ENCODE results near the gene NACC2. TPM values are rescaled to one million over a fixed set of nuclear protein-coding genes. Genes with fewer than 3 reads are reported as not detected.

NACC2 gene
- total and polyA plus RNA-seq, 2 of the 8 experiments (the other 6 are each of a cell fraction or from before 2014, with no cell fraction given) = 8.3 to 14.0 TPM

DNA sequence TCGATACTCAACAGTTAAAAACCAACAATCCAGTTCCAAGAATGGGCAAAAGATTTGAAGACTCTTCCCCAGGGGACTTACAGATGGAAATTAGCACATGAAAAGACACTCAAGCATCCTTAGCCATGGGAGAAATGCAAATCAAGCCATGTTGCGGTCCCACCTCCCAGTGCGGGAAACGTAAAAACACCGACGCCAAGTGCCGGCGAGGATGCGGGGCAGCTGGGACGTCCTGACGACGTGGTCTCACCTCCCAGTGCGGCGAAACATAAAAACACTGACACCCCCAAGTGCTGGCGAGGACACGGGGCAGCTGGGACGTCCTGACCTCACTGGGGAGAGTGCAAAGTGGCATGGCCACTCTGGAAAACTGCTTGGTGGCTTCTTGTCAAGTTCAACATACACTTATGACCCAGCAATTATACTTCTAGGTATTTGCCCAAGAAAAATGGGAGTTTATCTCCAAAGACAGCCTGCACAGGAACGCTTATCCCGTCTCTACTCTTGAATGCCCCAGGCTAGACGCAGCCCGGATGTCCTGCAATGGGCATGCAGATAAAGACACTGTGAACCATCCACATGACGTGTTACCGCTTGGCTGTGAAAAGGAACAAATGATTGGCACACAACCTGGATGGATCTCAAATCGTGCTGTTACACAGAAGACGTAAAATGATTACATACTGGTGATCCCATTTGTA lies 73.8 kb downstream of the NACC2 start:
- Histone ChIP-seq H3K79me1 (ENCODE audit: low read depth, low read length) (peaks cover 14% of the 10 kb centered on the region), H3K14ac (ENCODE audit: insufficient read length) (no peak overlapping the region), H4K91ac (replicated peaks; ENCODE audit: insufficient read length, low read length) (no peak overlapping the region), H4K5ac (ENCODE audit: insufficient read length, low read depth, low read length) (no peak overlapping the region), H2BK120ac (replicated peaks; ENCODE audit: low read depth, low read length) (no peak overlapping the region), H4K8ac (ENCODE audit: extremely low read depth, insufficient read depth, low read length) (no peak overlapping the region), H3K23me2 (ENCODE audit: low read depth, low read length) (peaks cover 5% of the 10 kb centered on the region; the same call in 1 of the 2 replicates), H3K18ac (ENCODE audit: extremely low read depth, low read length) (no peak overlapping the region), H3K23ac (ENCODE audit: insufficient read length) (no peak overlapping the region), H3K9me3 (ENCODE audit: insufficient read depth in 2 of 2, low read depth in 1 of 2, low read length in 1 of 2) (no peaks in the 10 kb centered on the region), H3K4me1 (replicated peaks in 1 of 4; ENCODE audit: control insufficient read depth in 3 of 4, insufficient read depth in 4 of 4, low read length in 3 of 4) (peaks cover 4 to 27% (median 21%) of the 10 kb centered on the region in 4 experiments), H3K4me3 (ENCODE audit: extremely low read depth in 1 of 4, insufficient read depth in 2 of 4, low read depth in 3 of 4, low read length in 4 of 4) (peak overlapping the region in 1 of 4 experiments; percentile 10; a peak in 1 of 8 replicates), H3K27ac (ENCODE audit: low read depth, low read length) (no peak overlapping the region), H2BK12ac (ENCODE audit: low read depth, low read length) (no peak overlapping the region), H3K79me2 (ENCODE audit: control insufficient read depth in 1 of 2, insufficient read depth in 2 of 2, low read length in 2 of 2) (peaks cover 0 to 4% of the 10 kb centered on the region in 2 experiments; a peak in 2 of 4 replicates), H2BK15ac (ENCODE audit: low read length) (no peak overlapping the region), H3K27me3 (replicated peaks in 1 of 4; ENCODE audit: control insufficient read depth in 3 of 4, extremely low read depth in 1 of 4, insufficient read depth in 3 of 4, low read length in 3 of 4) (no peaks in the 10 kb centered on the region; a peak in 1 of 7 replicates), H3K4ac (replicated peaks; ENCODE audit: insufficient read length, low read depth, low read length) (no peak overlapping the region), H3K4me2 (ENCODE audit: insufficient read depth in 1 of 2, low read depth in 2 of 2, low read length in 2 of 2) (peak overlapping the region in 1 of 2 experiments; percentile 30; a peak in 2 of 4 replicates), H2BK20ac (ENCODE audit: low read length) (0 out of 2 replicates have a peak overlapping the region, but pooled peaks have one; percentile 0), H3K56ac (replicated peaks; ENCODE audit: insufficient read length, low read depth, low read length) (no peak overlapping the region), H2AK5ac (ENCODE audit: low read depth, low read length) (no peak overlapping the region), H3K9ac (replicated peaks in 1 of 4; ENCODE audit: extremely low read depth in 1 of 4, low read depth in 3 of 4, low read length in 3 of 4) (no peak overlapping the region), H4K20me1 (replicated peaks in 1 of 2; ENCODE audit: control insufficient read depth in 1 of 2, insufficient read depth in 2 of 2, low read length in 2 of 2) (peaks cover 0 to 8% of the 10 kb centered on the region in 2 experiments), H3K36me3 (ENCODE audit: control insufficient read depth in 2 of 4, insufficient read depth in 4 of 4, low read length in 3 of 4) (no peaks in the 10 kb centered on the region; a peak in 1 of 8 replicates), H2BK5ac (ENCODE audit: low read depth, low read length) (no peak overlapping the region), H2AFZ (ENCODE audit: low read length) (no peak overlapping the region)
- TF ChIP-seq, protein P1, sequence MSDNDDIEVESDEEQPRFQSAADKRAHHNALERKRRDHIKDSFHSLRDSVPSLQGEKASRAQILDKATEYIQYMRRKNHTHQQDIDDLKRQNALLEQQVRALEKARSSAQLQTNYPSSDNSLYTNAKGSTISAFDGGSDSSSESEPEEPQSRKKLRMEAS (IDR thresholded peaks at IDR 0.05) = peak; percentile 72
- TF ChIP-seq KDM1A (IDR thresholded peaks at IDR 0.05; ENCODE audit: borderline replicate concordance, low read length) (peak; percentile 71; the same call in 1 of the 2 replicates), NANOG (IDR thresholded peaks at IDR 0.05; ENCODE audit: insufficient read depth, low read depth, low read length, poor library complexity, severe bottlenecking) (no peak), KDM5A (IDR thresholded peaks at IDR 0.05; ENCODE audit: low read length) (no peak), CREB1 (IDR thresholded peaks at IDR 0.05) (peak; percentile 46; the same call in 1 of the 2 replicates)
- TF ChIP-seq, protein P2, sequence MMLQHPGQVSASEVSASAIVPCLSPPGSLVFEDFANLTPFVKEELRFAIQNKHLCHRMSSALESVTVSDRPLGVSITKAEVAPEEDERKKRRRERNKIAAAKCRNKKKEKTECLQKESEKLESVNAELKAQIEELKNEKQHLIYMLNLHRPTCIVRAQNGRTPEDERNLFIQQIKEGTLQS (IDR thresholded peaks at IDR 0.05; ENCODE audit: insufficient read depth, low read depth, low read length) = no peak
- TF ChIP-seq, protein P3, sequence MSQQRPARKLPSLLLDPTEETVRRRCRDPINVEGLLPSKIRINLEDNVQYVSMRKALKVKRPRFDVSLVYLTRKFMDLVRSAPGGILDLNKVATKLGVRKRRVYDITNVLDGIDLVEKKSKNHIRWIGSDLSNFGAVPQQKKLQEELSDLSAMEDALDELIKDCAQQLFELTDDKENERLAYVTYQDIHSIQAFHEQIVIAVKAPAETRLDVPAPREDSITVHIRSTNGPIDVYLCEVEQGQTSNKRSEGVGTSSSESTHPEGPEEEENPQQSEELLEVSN (IDR thresholded peaks at IDR 0.05) = peak; percentile 80
- DNase-seq (ENCODE audit: low read depth in 1 of 2, low spot score in 2 of 2) (peak in 1 of 2 experiments; percentile 53), FAIRE-seq (peak; percentile 93)
- ChIA-PET CTCF (ENCODE audit: partially characterized antibody) (interaction anchor here (0.8 to 1.1 kb wide), 4 partner anchors 8 to 53 kb away, joined by 3 to 9 read pairs (median 4); no protein-coding TSS in a partner anchor), POLR2A (ENCODE audit: partially characterized antibody) (interaction anchor here (1.0 to 1.7 kb wide), 2 partner anchors 19 to 31 kb away, joined by 3 to 4 read pairs; no protein-coding TSS in a partner anchor)
- WGBS, 2 experiments (ENCODE audit: extremely low coverage in 1 of 2, insufficient coverage in 1 of 2, insufficient read length in 1 of 2, insufficient replicate concordance in 2 of 2, low coverage in 1 of 2, low lambda C conversion rate in 2 of 2, missing lambda C conversion rate in 1 of 2) = 53% methylated on average over 23 of the region's 25 CpGs; no CpG with 5 or more reads in 1 of the 2 experiments
